Breast epithelium (tissue), 4 donors: ENCODE measurements around the gene THBS3. TPM values are rescaled to one million over a fixed set of nuclear protein-coding genes. Genes with fewer than 3 reads are reported as not detected.

Source experiments
- DNase-seq, 2 donors: peaks; one replicate each; pipeline ENCODE4 v3.0.0-alpha.2; 2019; ENCODE audit warnings: low spot score in 2 of 2
- H3K27ac ChIP-seq, 2 donors: fragments of 200-600 bp; sonication (generic) in 1 of 2; one replicate each; pipeline ENCODE4 v1.5.1; 2016 to 2019; ENCODE audit warnings: mild to moderate bottlenecking in 1 of 2
- H3K27me3 ChIP-seq, 2 donors: fragments of 200-600 bp; sonication (generic) in 1 of 2; one replicate each; pipeline versions ENCODE4 v1.5.1 to v1.6.0; 2017 to 2019; ENCODE audit warnings: control low read depth in 1 of 2, mild to moderate bottlenecking in 1 of 2
- H3K36me3 ChIP-seq: fragments of 200-600 bp; one replicate; pipeline ENCODE4 v1.5.1; 2019
- H3K4me1 ChIP-seq, 2 donors: fragments of 200-600 bp; sonication (generic); one replicate each; pipeline ENCODE4 v1.5.1; 2016 to 2019; ENCODE audit warnings: control low read depth in 1 of 2
- H3K4me3 ChIP-seq, 3 donors: fragments of 200-600 bp; sonication (generic); 1 replicate in 2 of 3; 2 replicates in 1 of 3; pipeline ENCODE4 v1.5.1; 2016 to 2019; ENCODE audit warnings: mild to moderate bottlenecking in 3 of 3, moderate library complexity in 2 of 3
- H3K9me3 ChIP-seq, 2 donors: fragments of 200-600 bp; sonication (generic) in 1 of 2; one replicate each; pipeline ENCODE4 v1.5.1; 2016 to 2019; ENCODE audit warnings: control low read depth in 1 of 2
- CTCF ChIP-seq, 3 donors: fragments of 450-650 bp; IDR thresholded peaks; one replicate each; pipeline ENCODE4 v1.5.1; 2016 to 2017; ENCODE audit warnings: antibody characterized with exemption in 3 of 3, mild to moderate bottlenecking in 3 of 3, moderate library complexity in 3 of 3
- POLR2A ChIP-seq: fragments of 450-650 bp; IDR thresholded peaks from one replicate; pipeline ENCODE4 v1.6.1; 2016; ENCODE audit warnings: antibody characterized with exemption, mild to moderate bottlenecking, moderate library complexity
- POLR2AphosphoS5 ChIP-seq, 3 donors: sonication (generic); formaldehyde crosslinking; IDR thresholded peaks; one replicate each; pipeline ENCODE4 v1.6.1; 2017; ENCODE audit warnings: antibody characterized with exemption in 3 of 3
- intact Hi-C: fragments of 100-400 bp; cut with DNase I; formaldehyde crosslinking; loops from one replicate; pipeline ENCODE4 v1.15.1; 2023; ENCODE audit warnings: low total_unique reads
- total RNA-seq, 3 donors: library from RNA; depleted of rRNA; stranded (reverse); fragments of >200 nt; gene quantifications; one replicate each; pipeline ENCODE4 v1.1.0, GENCODE V29; 2016

Gene THBS3
- 10 to 100 TPM; 17.3 to 27.5 (median 25.9) TPM for total RNA-seq

GRCh38 chr1:155207806-155208540, at the start of gene THBS3:
THBS3 (minus strand) TSS chr1:155207897; CDS start chr1:155207876, 21 bp downstream.
- no peak for TF ChIP-seq POLR2A
- TF ChIP-seq CTCF (IDR thresholded peaks at IDR 0.05): no peak
- TF ChIP-seq POLR2AphosphoS5 (IDR thresholded peaks at IDR 0.05): no peak
- DNase-seq: no peak
- intact Hi-C loops: no loop called here
- Histone ChIP-seq H3K4me3 (peak within 1 kb of the TSS; percentile 69 to 87 (median 78)), H3K27ac (peak within 1 kb of the TSS; percentile 100), H3K27me3 (no peaks in the 10 kb centered on the region), H3K36me3 (no peaks in the 10 kb centered on the region), H3K4me1 (peaks cover 8 to 20% of the 10 kb centered on the region in 2 donors), H3K9me3 (no peaks in the 10 kb centered on the region)

GRCh38 chr1:155256058-155256852, 48.6 kb upstream of the THBS3 start:
- Histone ChIP-seq H3K36me3 (peaks cover 4% of the 10 kb centered on the region), H3K9me3 (no peaks in the 10 kb centered on the region), H3K4me1 (peaks cover 8 to 14% of the 10 kb centered on the region in 2 donors), H3K27me3 (no peaks in the 10 kb centered on the region), H3K27ac (peak overlapping the region; percentile 96), H3K4me3 (peak overlapping the region; percentile 78 to 97 (median 95))
- TF ChIP-seq POLR2A (no peak), CTCF (IDR thresholded peaks at IDR 0.05) (no peak), POLR2AphosphoS5 (IDR thresholded peaks at IDR 0.05) (no peak)
- intact Hi-C loops: no loop called here
- DNase-seq: no peak

GRCh38 chr1:155255243-155256007, 47.7 kb upstream of the THBS3 start, which contains the start of gene ENTREP3:
ENTREP3 (minus strand) TSS chr1:155255483; CDS start chr1:155254877, 606 bp downstream.
- peaks cover 4% of the 10 kb centered on the region for H3K36me3 ChIP-seq
- H3K4me3 ChIP-seq: peak within 1 kb of the TSS; percentile 78 to 97 (median 95)
- peak; percentile 81 to 87 for DNase-seq
- intact Hi-C loops: no loop called here
- H3K4me1 ChIP-seq: peaks cover 7 to 10% of the 10 kb centered on the region in 2 donors
- peak within 1 kb of the TSS; percentile 96 for H3K27ac ChIP-seq
- no peaks in the 10 kb centered on the region for H3K27me3 ChIP-seq
- no peaks in the 10 kb centered on the region for H3K9me3 ChIP-seq
- TF ChIP-seq POLR2A: peak; percentile 37
- TF ChIP-seq POLR2AphosphoS5 (IDR thresholded peaks at IDR 0.05): peak; percentile 50 to 80 (median 78)
- no peak for TF ChIP-seq CTCF (IDR thresholded peaks at IDR 0.05)

GRCh38 chr1:155254714-155255242, 47.1 kb upstream of the THBS3 start:
- DNase-seq: no peak
- Histone ChIP-seq H3K4me3 (peak overlapping the region; percentile 78 to 97 (median 95)), H3K36me3 (peaks cover 4% of the 10 kb centered on the region), H3K4me1 (peaks cover 7 to 10% of the 10 kb centered on the region in 2 donors), H3K27ac (peak overlapping the region; percentile 96), H3K9me3 (no peaks in the 10 kb centered on the region), H3K27me3 (no peaks in the 10 kb centered on the region)
- intact Hi-C loops: loop anchor here (5.0 kb wide), 1 partner anchor 68 kb away; the partner anchor contains the start of gene RUSC1
- no peak for TF ChIP-seq POLR2A
- TF ChIP-seq CTCF (IDR thresholded peaks at IDR 0.05): no peak
- TF ChIP-seq POLR2AphosphoS5 (IDR thresholded peaks at IDR 0.05): no peak
